ENCODE measurements around the gene SGO2. TPM values are rescaled to one million over a fixed set of nuclear protein-coding genes. Genes with fewer than 3 reads are reported as not detected.

The SGO2 gene
- total and polyA plus RNA-seq, 10 of the 15 experiments (the other 5 are each of a cell fraction or from before 2014, with no cell fraction given) = 15.8 to 55.2 (median 24.3) TPM

DNA sequence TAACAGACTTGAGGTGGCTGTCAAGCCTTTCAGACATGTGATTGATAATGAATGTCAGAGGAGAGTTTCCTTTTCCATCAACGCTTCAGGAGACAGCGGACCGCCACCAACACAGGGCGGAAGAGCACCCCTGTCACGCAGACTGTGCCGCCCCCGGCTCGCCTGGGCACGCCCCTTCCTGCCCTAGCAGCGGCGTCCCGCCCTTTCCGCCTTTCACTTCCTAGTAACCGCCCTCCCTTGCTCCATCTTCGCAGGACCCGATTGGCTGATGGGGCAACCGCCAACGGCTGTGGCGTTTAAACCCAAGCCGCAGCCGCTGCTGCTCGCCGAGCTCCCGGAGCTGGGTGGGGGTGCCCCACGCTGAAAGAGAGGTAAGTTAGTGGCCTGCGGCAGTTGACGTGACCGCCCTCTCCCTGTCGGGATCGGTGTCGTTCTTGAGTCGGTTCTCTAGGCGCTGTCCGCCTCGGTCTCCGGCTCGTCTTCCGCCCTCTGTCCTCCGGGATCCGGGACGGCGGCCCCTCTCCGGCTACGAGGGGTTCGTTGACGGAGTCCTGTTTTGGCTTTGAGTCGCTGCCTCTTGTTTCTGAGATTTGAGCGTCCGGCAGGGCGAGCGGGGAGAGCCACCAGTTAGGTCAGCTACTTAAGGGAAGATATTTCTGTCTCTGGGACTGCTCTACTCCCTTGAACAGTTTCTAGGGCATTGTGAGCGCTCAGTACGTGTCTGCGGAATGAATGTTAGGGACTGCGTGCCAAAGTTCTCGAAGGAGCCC is at the start of gene SGO2 (continued):
- TF ChIP-seq, protein P1, sequence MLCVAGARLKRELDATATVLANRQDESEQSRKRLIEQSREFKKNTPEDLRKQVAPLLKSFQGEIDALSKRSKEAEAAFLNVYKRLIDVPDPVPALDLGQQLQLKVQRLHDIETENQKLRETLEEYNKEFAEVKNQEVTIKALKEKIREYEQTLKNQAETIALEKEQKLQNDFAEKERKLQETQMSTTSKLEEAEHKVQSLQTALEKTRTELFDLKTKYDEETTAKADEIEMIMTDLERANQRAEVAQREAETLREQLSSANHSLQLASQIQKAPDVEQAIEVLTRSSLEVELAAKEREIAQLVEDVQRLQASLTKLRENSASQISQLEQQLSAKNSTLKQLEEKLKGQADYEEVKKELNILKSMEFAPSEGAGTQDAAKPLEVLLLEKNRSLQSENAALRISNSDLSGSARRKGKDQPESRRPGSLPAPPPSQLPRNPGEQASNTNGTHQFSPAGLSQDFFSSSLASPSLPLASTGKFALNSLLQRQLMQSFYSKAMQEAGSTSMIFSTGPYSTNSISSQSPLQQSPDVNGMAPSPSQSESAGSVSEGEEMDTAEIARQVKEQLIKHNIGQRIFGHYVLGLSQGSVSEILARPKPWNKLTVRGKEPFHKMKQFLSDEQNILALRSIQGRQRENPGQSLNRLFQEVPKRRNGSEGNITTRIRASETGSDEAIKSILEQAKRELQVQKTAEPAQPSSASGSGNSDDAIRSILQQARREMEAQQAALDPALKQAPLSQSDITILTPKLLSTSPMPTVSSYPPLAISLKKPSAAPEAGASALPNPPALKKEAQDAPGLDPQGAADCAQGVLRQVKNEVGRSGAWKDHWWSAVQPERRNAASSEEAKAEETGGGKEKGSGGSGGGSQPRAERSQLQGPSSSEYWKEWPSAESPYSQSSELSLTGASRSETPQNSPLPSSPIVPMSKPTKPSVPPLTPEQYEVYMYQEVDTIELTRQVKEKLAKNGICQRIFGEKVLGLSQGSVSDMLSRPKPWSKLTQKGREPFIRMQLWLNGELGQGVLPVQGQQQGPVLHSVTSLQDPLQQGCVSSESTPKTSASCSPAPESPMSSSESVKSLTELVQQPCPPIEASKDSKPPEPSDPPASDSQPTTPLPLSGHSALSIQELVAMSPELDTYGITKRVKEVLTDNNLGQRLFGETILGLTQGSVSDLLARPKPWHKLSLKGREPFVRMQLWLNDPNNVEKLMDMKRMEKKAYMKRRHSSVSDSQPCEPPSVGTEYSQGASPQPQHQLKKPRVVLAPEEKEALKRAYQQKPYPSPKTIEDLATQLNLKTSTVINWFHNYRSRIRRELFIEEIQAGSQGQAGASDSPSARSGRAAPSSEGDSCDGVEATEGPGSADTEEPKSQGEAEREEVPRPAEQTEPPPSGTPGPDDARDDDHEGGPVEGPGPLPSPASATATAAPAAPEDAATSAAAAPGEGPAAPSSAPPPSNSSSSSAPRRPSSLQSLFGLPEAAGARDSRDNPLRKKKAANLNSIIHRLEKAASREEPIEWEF (IDR thresholded peaks at IDR 0.05; ENCODE audit: insufficient replicate concordance, low read depth, low read length) = no peak
- TF ChIP-seq, protein P2, sequence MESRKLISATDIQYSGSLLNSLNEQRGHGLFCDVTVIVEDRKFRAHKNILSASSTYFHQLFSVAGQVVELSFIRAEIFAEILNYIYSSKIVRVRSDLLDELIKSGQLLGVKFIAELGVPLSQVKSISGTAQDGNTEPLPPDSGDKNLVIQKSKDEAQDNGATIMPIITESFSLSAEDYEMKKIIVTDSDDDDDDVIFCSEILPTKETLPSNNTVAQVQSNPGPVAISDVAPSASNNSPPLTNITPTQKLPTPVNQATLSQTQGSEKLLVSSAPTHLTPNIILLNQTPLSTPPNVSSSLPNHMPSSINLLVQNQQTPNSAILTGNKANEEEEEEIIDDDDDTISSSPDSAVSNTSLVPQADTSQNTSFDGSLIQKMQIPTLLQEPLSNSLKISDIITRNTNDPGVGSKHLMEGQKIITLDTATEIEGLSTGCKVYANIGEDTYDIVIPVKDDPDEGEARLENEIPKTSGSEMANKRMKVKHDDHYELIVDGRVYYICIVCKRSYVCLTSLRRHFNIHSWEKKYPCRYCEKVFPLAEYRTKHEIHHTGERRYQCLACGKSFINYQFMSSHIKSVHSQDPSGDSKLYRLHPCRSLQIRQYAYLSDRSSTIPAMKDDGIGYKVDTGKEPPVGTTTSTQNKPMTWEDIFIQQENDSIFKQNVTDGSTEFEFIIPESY (IDR thresholded peaks at IDR 0.05) = no peak
- no peak for TF ChIP-seq NFYB (IDR thresholded peaks at IDR 0.05; ENCODE audit: insufficient read depth, low read depth, low read length)
- TF ChIP-seq, protein P3, sequence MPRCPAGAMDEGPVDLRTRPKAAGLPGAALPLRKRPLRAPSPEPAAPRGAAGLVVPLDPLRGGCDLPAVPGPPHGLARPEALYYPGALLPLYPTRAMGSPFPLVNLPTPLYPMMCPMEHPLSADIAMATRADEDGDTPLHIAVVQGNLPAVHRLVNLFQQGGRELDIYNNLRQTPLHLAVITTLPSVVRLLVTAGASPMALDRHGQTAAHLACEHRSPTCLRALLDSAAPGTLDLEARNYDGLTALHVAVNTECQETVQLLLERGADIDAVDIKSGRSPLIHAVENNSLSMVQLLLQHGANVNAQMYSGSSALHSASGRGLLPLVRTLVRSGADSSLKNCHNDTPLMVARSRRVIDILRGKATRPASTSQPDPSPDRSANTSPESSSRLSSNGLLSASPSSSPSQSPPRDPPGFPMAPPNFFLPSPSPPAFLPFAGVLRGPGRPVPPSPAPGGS (IDR thresholded peaks at IDR 0.05; ENCODE audit: borderline replicate concordance, insufficient read depth, low read depth, low read length, poor library complexity, severe bottlenecking) = no peak
- TF ChIP-seq, protein P4, sequence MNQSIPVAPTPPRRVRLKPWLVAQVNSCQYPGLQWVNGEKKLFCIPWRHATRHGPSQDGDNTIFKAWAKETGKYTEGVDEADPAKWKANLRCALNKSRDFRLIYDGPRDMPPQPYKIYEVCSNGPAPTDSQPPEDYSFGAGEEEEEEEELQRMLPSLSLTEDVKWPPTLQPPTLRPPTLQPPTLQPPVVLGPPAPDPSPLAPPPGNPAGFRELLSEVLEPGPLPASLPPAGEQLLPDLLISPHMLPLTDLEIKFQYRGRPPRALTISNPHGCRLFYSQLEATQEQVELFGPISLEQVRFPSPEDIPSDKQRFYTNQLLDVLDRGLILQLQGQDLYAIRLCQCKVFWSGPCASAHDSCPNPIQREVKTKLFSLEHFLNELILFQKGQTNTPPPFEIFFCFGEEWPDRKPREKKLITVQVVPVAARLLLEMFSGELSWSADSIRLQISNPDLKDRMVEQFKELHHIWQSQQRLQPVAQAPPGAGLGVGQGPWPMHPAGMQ (IDR thresholded peaks at IDR 0.05; ENCODE audit: borderline replicate concordance) = no peak

Measured in GM12878 (cell line).